Retinal pigment epithelial cell (primary cell): ENCODE results near the gene MRO.
A peak's percentile ranks its signal among the peaks of the same experiment; 100 is the strongest.

Source experiments
- DNase-seq: peaks from one replicate; pipeline ENCODE4 v3.0.0-alpha.2; 2010; ENCODE audit warnings: low read depth
- H3K4me3 ChIP-seq: 2 replicates; pipeline ENCODE4 v1.5.1; 2011; ENCODE audit warnings: mild to moderate bottlenecking, low read length, control low read depth, moderate library complexity
- CTCF ChIP-seq: conservative IDR thresholded peaks from 2 replicates; pipeline ENCODE4 v1.5.1; 2011; ENCODE audit warnings: low read depth, low read length, control low read depth, inconsistent platforms

The MRO gene

GRCh38 chr18:50820901-50821520, 1.2 kb upstream of the MRO start:
- no peak overlapping the region for H3K4me3 ChIP-seq
- no peak for DNase-seq
- no peak for TF ChIP-seq CTCF

GRCh38 chr18:50819027-50819727, 639 bp downstream of the MRO start:
- peak; percentile 16 for TF ChIP-seq CTCF
- DNase-seq: no peak
- peak overlapping the region; percentile 29 for H3K4me3 ChIP-seq

- TF ChIP-seq CTCF: no peak
- DNase-seq: no peak
- H3K4me3 ChIP-seq: no peak overlapping the region
These were observed 3.2 kb downstream of the MRO start for GRCh38 chr18:50816419-50817166.

- no peak overlapping the region for H3K4me3 ChIP-seq
- TF ChIP-seq CTCF: no peak
- no peak for DNase-seq
These were observed 5.4 kb downstream of the MRO start for GRCh38 chr18:50814395-50814794.

- H3K4me3 ChIP-seq: no peak overlapping the region
- TF ChIP-seq CTCF: no peak
- no peak for DNase-seq
These were observed 6.5 kb downstream of the MRO start for GRCh38 chr18:50813353-50813752.

- DNase-seq: no peak
- no peak overlapping the region for H3K4me3 ChIP-seq
- no peak for TF ChIP-seq CTCF
These were observed 7.0 kb downstream of the MRO start for GRCh38 chr18:50812834-50813233.
